GM19043 (cell line): ENCODE data around the gene PTPN5.
A peak's percentile ranks its signal among the peaks of the same experiment; 100 is the strongest.
"Not testable (repeated sequence)": the region's sequence is repeated elsewhere in the genome, so short reads cannot be mapped to it uniquely, and the experiment has no call there.

Source experiments
- ATAC-seq: cut with Tn5 transposase; IDR thresholded peaks from one replicate; pipeline ENCODE4 v1.9.1; 2021; ENCODE audit warnings: low read depth; ENCODE audit not compliant: unreplicated experiment

The PTPN5 gene

GRCh38 chr11:18791207-18791968, at the start of gene PTPN5:
TSS of gene PTPN5 (minus strand) at chr11:18791798. CDS start at chr11:18771958, 19,840 bp downstream.
- no peak for ATAC-seq

DNA sequence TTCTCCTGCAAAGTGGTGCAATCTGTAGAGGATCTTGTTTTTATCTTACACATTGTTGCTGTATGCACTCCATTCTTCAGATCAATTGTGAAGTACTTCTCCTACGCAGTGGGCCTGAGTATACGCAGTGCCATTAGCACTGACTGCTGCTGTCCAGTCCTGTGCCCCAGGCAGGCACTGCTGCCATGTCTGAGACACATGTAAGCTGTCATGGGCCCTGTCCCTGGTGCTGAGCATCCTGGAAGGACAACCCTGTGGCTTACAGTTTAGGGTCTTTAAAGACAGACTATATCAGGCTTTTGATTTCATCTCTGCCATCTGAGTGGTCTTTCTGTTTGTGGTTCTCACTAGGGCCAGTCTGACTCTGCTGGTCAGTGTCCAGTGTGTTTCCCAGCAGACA, 44.8 kb upstream of the PTPN5 start:
- no peak for ATAC-seq

DNA sequence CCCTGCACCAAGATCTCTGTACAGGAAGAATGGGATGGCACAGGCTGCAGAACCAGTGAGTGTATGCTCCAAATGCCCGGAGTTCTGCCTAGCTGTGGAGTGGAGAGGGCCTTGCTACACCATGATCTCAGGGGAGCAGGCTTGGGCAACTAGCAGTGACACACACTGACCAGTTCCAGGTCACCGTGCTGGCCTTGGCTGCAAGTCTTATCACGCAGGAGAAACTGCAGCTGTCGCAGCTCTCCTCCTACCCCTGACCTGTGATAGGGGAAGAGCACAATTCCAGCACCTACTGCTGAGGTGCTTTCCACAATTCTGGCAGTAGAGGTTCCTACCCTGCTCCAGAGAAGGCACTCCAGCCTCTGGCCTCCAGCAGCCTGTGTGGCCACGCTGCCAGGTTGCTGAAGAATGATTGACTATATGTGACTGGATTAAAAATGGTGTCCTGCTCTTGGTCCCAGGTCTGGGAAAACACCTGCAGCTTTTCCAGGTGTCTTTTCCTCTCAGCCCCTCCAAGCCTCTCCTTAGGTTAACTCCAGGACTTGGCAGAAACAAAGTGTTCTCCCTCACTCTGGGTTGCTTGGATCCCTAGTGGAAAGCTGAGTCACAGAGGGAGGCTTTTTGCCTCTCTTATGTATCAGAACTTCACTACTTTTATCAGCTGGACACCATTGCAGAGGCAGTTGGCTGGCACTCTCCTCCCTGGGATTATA, 43.3 kb upstream of the PTPN5 start:
- no peak for ATAC-seq

- not testable (repeated sequence) for ATAC-seq
Measured at GRCh38 chr11:18820160-18820559, 28.6 kb upstream of the PTPN5 start.

- no peak for ATAC-seq
Measured at GRCh38 chr11:18804199-18804999, 12.8 kb upstream of the PTPN5 start.

- ATAC-seq, result no peak
Measured at GRCh38 chr11:18802381-18803257, 11.0 kb upstream of the PTPN5 start.

- no peak for ATAC-seq
Measured at GRCh38 chr11:18798799-18799469, 7.3 kb upstream of the PTPN5 start.

DNA sequence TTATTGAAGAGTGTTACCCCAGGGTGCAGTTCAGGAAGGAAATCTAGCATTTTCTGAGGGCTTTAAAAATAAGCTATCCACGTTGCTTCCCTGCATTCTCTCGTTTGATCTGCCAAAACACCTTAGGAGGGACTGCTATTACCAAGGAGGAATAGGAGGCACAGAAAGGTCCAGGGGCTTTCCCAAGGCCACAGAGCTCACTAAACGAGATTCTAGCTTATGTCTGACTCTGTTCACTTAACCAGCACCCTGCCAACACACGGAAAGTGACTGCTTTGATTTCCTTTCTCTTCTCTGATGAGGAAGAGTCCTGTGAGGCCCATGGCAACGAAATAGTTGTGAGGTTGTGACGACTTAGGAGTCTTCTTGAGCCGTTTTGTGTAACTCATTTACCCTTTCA, 3.4 kb upstream of the PTPN5 start:
- ATAC-seq, result no peak

GRCh38 chr11:18792827-18793226, 1.2 kb upstream of the PTPN5 start:
- no peak for ATAC-seq

- no peak for ATAC-seq
Measured at GRCh38 chr11:18791969-18792628, 501 bp upstream of the PTPN5 start.

DNA sequence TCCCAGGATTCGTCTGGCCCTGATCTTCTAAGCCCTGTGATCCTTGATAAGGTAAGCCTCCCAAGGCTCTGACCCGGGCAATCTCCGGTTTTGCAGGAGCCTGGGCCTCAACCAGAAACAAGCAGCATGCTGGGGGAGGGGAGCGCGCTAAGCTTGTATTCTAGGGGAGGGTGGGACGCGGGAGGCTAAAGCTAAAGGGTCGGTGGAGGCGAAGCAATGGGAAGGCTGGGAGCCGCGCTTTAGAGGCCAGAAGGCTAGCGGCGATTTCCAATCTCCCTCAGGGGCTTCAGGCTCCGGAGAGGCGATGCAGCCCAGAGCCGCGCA, 753 bp downstream of the PTPN5 start:
- no peak for ATAC-seq

DNA sequence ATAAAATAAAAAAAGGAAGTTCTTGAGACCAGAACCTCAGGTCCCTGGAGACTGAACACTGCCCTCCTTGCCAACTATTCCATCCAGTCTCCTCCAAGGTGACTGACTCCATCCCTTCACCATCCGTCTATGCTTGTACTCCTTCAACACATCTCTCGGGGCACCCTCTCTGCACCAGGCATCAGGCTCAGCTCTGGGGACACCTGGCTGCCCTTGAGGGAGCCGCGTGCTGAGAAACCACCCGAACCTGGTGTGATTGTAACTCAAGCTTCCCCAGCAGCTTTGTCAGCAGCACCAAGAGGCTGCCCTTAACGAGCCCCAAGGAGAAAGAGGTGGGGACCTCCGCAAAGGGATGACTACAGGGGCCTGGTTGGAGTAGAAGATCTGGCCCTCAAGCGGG, 1.7 kb downstream of the PTPN5 start:
- ATAC-seq, result no peak

GRCh38 chr11:18785411-18785810, 6.2 kb downstream of the PTPN5 start:
- no peak for ATAC-seq

DNA sequence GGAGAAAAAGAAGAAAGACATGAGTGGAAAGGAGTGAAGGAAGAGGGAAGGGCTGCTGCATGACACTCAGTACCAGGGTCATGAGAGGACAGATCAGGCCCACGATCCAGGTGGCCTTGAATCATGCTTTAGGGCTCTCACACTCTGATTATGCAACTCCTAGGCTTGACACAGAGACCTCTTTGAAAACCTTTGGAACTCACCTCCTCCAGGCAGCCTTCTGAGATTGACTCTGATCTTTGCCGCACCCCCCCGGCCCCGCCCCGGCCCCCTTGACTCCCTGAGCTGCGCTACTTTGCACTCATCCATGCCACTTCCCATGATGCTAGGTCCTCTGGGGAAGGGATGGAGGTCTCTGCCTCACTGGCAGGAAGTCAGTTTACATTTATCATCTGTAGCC, 10.7 kb downstream of the PTPN5 start:
- no peak for ATAC-seq

GRCh38 chr11:18780329-18780728, 11.3 kb downstream of the PTPN5 start:
- ATAC-seq, result no peak

DNA sequence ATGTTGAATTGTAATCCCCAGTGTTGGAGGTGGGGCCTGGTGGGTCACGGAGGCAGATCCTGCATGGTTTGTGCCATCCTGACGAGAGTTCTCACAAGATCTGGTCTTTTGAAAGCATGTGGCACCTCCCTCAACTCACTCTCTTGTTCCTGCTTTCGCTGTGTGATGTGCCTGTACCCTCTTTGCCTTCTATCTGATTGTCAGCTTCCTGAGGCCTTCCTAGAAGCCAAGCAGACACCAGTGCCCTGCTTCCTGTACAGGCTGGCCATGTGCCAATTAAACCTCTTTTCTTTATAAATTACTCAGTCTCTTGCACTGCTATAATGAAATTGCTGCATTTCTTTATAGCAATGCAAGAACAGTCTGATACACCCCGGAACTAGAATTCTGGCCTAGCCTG, 13.1 kb downstream of the PTPN5 start:
- ATAC-seq, result no peak

GRCh38 chr11:18776324-18776723, 15.3 kb downstream of the PTPN5 start:
- ATAC-seq, result no peak

DNA sequence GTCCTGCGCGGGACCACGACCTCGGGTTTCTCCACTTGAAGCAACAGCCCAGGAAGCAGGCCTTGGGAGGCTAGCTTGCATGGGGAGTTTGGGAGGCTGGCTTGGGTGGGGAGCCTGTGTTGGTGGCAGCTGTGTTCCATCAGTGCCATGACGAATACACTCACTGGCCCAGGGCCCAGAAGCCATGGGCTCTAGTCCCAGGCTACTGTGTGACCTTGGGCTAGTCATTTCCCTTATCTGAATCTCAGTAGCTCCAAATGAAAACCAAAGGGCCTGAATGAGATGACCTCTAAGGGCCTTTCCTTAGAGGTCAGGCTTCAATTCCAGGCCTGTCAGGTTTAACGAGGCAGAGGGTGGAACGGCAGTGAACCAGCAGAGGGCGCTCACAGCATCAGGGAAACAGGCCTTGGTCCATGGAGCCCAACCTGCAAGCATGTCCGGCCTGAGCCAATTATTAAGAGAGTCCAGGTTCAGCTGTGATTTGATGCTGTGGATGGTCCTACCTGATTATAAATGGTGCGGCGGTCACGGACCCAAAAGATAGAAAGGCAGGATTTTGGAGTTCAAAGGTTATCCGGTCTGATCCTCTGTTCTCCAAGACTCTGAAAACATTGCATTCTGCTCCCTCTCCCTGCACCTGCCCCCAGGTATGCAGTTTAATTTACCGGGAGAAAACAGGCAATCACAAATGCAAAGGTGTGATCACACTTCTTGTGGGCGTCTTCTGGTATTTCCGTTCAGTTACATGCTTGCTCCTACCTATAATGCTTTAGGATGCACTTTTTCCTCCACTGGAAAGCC, 15.9 kb downstream of the PTPN5 start:
- ATAC-seq, result peak; percentile 80

DNA sequence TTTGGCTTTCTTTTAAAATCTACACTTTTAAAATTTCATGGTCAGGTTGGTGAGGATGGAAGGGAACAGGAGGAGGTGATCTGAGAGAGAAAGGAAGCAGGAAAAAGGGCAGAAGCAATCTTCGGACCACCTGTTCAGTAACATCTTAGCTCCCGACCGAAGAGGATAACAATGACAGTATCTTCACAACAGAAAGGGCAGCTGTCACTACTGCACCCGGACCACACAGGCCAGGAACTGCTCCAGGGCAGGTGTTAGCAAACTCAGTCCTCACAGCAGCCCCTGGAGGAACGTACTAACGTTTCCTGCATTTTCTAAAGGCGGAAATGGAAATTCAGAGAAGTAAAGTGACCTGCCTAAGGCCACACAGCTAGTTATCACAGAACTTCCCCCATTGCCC, 16.8 kb downstream of the PTPN5 start:
- ATAC-seq, result no peak
